ENCODE measurements around the gene DCAF11.
"Not testable (repeated sequence)": the region's sequence is repeated elsewhere in the genome, so short reads cannot be mapped to it uniquely, and the experiment has no call there.

The DCAF11 gene

GRCh38 chr14:24098229-24098926, 16.2 kb upstream of the DCAF11 start:
- no peak for DNase-seq

DNA sequence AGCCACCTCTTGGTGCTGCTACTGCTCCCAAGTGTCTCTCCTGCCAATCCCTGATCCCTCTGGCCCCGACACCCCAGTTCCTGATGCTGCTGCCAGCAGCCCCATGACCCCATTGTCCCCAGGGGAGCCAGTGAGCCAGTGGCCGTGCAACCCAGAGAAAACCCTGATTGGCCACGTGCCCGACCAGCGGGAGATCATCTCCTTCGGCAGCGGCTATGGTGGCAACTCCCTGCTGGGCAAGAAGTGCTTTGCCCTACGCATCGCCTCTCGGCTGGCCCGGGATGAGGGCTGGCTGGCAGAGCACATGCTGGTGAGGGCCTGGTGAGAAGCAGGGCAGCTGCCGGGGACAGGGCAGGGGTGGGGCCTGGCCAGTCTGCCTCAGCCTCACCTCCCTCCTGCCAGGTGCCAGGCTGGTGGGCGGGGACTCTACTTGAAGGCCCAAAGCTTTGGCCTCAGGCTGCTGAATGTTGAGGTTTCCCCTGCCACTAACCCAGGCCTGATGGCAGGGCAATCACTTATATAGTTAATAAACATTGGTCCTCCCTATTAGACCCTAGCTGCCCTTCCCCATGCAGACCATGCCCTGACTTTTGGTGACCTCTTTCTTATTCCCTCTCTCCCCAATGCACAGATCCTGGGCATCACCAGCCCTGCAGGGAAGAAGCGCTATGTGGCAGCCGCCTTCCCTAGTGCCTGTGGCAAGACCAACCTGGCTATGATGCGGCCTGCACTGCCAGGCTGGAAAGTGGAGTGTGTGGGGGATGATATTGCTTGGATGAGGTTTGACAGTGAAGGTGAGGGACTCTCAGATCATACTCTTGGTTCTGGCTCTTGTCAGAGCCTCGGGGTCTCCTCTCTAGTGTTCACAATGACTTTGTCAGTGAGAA, 15.4 kb upstream of the DCAF11 start:
- no peak for DNase-seq

DNA sequence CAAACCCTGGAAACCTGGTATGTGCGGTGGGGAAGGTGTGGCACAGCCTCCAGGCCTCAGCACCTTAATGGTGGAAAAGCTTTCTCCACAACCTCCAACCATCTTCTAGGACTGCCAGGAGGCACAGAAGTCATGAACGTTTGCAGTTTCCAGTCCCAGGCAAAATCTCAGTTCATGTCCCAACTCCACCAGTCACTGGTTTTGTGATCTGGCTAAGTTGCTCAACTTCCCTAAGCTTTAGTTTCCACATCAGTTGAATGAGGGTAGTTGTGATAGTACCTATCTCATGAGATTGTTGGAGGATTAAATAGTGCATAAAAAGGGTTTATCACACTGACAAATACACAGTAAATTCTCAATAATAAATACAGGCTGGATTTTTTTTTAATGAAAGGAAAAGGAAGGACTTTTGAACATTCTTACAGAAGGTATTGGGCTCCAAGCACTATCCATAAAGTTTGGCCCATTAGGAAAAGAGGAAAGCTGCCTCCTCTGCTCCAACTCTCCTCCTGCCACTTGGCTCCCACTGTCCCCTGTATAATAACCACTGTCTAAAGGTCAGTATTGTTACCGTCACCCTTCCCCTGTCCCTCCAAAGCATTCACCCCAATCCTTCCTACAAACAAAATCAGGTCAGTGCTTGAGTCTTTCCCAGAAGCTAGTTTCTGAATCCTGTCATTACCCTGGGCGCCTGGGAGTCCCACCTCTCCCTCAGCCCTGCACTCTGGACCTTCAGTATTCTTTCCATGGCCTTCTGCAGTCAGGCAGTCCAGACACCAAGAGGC, 14.2 kb upstream of the DCAF11 start:
- DNase-seq: no peak

- no peak for DNase-seq
Observed at GRCh38 chr14:24100982-24101494, 13.5 kb upstream of the DCAF11 start.

DNA sequence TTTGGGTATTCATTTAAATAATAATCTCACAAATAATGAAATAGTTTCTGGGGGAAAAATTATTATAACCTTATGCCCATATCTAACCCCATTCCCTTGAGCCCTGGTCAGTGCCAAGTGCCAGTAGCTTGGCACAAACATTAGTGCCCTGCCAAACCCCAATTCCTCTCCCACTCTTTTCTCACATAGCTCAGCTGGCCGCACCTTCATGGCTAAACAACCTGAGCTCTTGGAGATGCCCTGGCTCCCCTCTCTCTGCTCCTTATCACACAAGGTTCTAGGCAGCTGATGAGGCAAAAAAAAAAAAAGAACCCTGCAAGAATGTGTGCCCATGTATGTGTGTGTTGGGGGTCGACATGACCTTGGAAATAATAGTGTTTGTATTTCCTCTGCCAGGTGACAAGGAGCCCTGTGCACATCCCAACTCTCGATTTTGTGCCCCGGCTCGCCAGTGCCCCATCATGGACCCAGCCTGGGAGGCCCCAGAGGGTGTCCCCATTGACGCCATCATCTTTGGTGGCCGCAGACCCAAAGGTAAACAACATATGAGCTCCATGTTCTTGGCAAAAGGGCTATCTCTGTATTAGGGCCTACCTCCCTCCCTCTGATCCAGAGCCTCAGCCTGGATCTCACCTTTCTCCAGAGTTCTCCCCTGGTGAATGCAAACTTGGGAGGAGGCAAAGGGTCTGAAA, 12.1 kb upstream of the DCAF11 start:
- DNase-seq: no peak

GRCh38 chr14:24103451-24103850, 11.1 kb upstream of the DCAF11 start:
- no peak for DNase-seq

- DNase-seq: not testable (repeated sequence)
Observed at GRCh38 chr14:24105609-24106239, 8.9 kb upstream of the DCAF11 start.

- DNase-seq: no peak
Observed at GRCh38 chr14:24106672-24107271, 7.8 kb upstream of the DCAF11 start.

GRCh38 chr14:24108336-24108874, 6.2 kb upstream of the DCAF11 start:
- DNase-seq: no peak

DNA sequence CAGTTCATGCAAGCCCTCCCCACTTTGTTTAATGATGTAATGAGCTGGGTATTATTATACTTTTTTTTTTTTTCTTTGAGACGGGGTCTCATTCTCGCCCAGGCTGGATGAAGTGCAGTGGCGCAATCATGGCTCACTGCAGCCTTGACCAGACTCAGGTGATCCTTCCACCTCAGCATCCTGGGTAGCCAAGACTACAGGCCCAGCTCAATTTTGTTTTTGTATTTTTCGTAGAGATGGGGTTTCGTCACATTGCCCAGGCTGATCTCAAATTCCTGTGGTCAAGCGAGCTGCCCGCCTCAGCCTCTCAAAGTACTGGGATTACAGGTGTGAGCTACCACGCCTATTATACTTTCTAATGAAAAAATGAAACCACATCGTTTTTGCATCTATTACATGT, 4.5 kb upstream of the DCAF11 start:
- no peak for DNase-seq

- DNase-seq: no peak
Observed at GRCh38 chr14:24110523-24110922, 4.1 kb upstream of the DCAF11 start.

- no peak for DNase-seq
Observed at GRCh38 chr14:24113379-24113800, 1.2 kb upstream of the DCAF11 start.

GRCh38 chr14:24113801-24114531, 611 bp upstream of the DCAF11 start:
- peak; percentile 85 for DNase-seq

- no peak for DNase-seq
Observed at GRCh38 chr14:24115422-24116127, 998 bp downstream of the DCAF11 start.

GRCh38 chr14:24116128-24116814, 1.7 kb downstream of the DCAF11 start:
- no peak for DNase-seq

- no peak for DNase-seq
Observed at GRCh38 chr14:24117179-24117578, 2.6 kb downstream of the DCAF11 start.

DNA sequence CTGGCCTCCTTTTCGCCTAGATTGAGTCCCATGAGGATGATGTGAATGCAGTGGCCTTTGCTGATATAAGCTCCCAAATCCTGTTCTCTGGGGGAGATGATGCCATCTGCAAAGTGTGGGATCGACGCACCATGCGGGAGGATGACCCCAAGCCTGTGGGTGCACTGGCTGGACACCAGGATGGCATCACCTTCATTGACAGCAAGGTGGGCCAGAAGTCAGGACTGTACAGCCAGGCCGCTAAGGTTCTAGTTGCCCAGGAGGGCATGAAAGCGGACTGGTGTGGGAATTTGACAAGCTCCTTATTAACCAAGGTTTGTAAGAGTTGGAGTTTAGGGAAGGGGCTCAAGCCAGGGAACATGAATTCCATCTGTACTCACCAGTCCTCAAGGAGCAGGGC, 5.1 kb downstream of the DCAF11 start:
- no peak for DNase-seq

GRCh38 chr14:24121210-24121609, 6.6 kb downstream of the DCAF11 start:
- DNase-seq: no peak

GRCh38 chr14:24122416-24122815, 7.8 kb downstream of the DCAF11 start:
- DNase-seq: no peak
